ENCODE results near the gene POP5.

The POP5 gene

DNA sequence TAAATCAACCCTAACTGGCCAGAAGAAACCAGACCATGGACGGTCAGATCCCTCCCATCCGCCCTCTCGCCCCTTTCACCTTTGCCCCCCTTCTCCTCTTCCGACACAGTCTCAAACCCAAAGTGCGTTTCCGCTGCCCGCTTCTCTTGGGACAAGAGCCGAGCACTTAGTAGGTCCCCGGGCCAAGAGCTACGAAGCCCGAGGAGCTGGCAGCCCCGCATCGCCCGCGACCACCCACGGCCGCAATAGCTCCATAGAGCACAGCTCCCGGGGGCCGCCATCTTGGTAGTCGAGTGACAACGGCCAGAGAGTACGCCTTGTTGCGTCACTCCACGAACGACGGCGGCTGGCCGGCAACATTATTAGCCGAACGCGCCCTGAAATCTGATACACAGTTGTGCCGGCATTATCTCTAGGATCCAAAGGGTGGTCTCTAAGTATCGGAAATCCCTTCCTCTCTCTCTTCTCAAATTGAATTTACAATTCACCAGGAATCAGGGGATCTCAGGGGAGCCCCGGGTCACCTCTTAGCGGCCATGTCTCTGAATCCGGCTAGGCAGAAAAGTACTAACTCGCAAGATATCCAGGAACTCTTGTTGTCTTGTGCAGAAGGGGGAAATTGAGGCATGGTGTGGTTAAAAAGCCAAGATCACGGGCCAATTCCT, 52.2 kb downstream of the POP5 start, which contains the start of gene COQ5:
COQ5 (minus strand) TSS at position 298 of the 665 bp plus-strand sequence; CDS start at position 281, 17 bp downstream.
- Histone ChIP-seq H3K27me3 (ENCODE audit: control insufficient read depth in 1 of 2, insufficient read depth in 2 of 2, low read length in 2 of 2) (no peaks in the 10 kb centered on the region), H3K4me3 (ENCODE audit: low read depth in 1 of 2, low read length in 2 of 2) (peak within 1 kb of the TSS; percentile 82 to 93), H3K27ac (ENCODE audit: low read depth, low read length) (peak within 1 kb of the TSS; percentile 85), H3K36me3 (ENCODE audit: control insufficient read depth in 1 of 2, insufficient read depth in 2 of 2, low read length in 2 of 2) (peaks cover 0 to under 1% of the 10 kb centered on the region in 2 donors), H3K9me3 (ENCODE audit: control insufficient read depth in 1 of 2, low read length in 2 of 2) (no peaks in the 10 kb centered on the region), H3K4me1 (ENCODE audit: control insufficient read depth in 1 of 2, insufficient read depth in 2 of 2, low read length in 2 of 2) (peaks cover 4 to 5% of the 10 kb centered on the region in 2 donors), H3K9ac (ENCODE audit: low read depth in 1 of 2, low read length in 2 of 2) (peak within 1 kb of the TSS; percentile 79 to 98)

Measured in duodenal mucosa (tissue), 2 donors.